Brain microvascular endothelial cell (primary cell): Measurements from ENCODE around the gene GPR155.
A peak's percentile ranks its signal among the peaks of the same experiment; 100 is the strongest.

Experiments used
- DNase-seq: peaks from one replicate; pipeline ENCODE4 v3.0.0-alpha.2; 2020
- H3K27ac ChIP-seq: fragments of 250-450 bp; sonication (Bioruptor Pico); 2 replicates; pipeline ENCODE4 v1.5.1; 2020; ENCODE audit warnings: mild to moderate bottlenecking, moderate library complexity
- H3K27me3 ChIP-seq: fragments of 250-450 bp; sonication (Bioruptor Pico); replicated peaks from 2 replicates; pipeline ENCODE4 v1.5.1; 2020; ENCODE audit warnings: mild to moderate bottlenecking
- H3K36me3 ChIP-seq: fragments of 250-450 bp; sonication (Bioruptor Pico); replicated peaks from 2 replicates; pipeline ENCODE4 v1.5.1; 2020; ENCODE audit warnings: mild to moderate bottlenecking
- H3K4me3 ChIP-seq: 2 replicates; pipeline ENCODE4 v1.5.1; 2011; ENCODE audit warnings: low read depth, mild to moderate bottlenecking, control low read depth, low read length, moderate library complexity
- in situ Hi-C: cut with HindIII; loops from 2 replicates; pipeline ENCODE4 v1.10.0; 2017; ENCODE audit warnings: low sequenced_read_pairs, low pct_ligation_motif_present
- TF ChIP-seq, protein P1 (sequence below): IDR thresholded peaks from 2 replicates; pipeline ENCODE4 v1.5.1; 2011; ENCODE audit warnings: low read depth, mild to moderate bottlenecking, moderate library complexity, low read length, control low read depth, inconsistent platforms; ENCODE audit errors: missing control alignments

The GPR155 gene, protein sequence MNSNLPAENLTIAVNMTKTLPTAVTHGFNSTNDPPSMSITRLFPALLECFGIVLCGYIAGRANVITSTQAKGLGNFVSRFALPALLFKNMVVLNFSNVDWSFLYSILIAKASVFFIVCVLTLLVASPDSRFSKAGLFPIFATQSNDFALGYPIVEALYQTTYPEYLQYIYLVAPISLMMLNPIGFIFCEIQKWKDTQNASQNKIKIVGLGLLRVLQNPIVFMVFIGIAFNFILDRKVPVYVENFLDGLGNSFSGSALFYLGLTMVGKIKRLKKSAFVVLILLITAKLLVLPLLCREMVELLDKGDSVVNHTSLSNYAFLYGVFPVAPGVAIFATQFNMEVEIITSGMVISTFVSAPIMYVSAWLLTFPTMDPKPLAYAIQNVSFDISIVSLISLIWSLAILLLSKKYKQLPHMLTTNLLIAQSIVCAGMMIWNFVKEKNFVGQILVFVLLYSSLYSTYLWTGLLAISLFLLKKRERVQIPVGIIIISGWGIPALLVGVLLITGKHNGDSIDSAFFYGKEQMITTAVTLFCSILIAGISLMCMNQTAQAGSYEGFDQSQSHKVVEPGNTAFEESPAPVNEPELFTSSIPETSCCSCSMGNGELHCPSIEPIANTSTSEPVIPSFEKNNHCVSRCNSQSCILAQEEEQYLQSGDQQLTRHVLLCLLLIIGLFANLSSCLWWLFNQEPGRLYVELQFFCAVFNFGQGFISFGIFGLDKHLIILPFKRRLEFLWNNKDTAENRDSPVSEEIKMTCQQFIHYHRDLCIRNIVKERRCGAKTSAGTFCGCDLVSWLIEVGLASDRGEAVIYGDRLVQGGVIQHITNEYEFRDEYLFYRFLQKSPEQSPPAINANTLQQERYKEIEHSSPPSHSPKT

DNA sequence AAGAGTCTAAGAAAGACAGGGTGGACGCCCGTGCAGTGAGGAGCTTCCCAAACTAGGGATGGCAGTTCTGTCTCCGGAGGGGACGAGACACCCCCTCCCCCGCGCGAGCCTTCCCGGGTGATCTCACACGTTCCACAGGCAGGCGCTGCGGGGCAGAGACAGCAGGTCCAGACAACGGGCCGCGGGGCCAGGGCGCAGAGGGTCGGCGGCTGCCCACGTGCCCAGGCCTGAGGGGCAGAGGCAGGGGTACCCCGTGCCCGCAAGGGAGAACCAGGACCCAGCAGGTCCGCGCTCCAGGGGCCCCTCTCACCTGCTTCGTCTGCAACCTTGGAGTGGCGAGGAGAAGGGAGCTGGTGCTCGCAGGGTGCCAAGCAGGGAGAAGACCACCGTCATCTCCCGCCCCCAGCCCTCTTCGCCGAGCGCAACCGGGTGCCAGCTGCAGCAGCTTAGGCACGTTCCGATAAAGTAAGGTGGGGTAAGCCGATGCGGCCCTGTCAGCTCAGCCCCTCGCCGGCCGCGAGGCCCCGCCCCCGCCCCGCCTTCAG, at the start of gene GPR155:
Gene GPR155, minus strand, starts transcription at position 467 of the 545 bp plus-strand sequence. CDS start 5,073 bp downstream, outside the sequence.
- in situ Hi-C loops, result no loop called here
- TF ChIP-seq, protein P1, sequence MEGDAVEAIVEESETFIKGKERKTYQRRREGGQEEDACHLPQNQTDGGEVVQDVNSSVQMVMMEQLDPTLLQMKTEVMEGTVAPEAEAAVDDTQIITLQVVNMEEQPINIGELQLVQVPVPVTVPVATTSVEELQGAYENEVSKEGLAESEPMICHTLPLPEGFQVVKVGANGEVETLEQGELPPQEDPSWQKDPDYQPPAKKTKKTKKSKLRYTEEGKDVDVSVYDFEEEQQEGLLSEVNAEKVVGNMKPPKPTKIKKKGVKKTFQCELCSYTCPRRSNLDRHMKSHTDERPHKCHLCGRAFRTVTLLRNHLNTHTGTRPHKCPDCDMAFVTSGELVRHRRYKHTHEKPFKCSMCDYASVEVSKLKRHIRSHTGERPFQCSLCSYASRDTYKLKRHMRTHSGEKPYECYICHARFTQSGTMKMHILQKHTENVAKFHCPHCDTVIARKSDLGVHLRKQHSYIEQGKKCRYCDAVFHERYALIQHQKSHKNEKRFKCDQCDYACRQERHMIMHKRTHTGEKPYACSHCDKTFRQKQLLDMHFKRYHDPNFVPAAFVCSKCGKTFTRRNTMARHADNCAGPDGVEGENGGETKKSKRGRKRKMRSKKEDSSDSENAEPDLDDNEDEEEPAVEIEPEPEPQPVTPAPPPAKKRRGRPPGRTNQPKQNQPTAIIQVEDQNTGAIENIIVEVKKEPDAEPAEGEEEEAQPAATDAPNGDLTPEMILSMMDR, result no peak
- DNase-seq, result peak; percentile 41

DNA sequence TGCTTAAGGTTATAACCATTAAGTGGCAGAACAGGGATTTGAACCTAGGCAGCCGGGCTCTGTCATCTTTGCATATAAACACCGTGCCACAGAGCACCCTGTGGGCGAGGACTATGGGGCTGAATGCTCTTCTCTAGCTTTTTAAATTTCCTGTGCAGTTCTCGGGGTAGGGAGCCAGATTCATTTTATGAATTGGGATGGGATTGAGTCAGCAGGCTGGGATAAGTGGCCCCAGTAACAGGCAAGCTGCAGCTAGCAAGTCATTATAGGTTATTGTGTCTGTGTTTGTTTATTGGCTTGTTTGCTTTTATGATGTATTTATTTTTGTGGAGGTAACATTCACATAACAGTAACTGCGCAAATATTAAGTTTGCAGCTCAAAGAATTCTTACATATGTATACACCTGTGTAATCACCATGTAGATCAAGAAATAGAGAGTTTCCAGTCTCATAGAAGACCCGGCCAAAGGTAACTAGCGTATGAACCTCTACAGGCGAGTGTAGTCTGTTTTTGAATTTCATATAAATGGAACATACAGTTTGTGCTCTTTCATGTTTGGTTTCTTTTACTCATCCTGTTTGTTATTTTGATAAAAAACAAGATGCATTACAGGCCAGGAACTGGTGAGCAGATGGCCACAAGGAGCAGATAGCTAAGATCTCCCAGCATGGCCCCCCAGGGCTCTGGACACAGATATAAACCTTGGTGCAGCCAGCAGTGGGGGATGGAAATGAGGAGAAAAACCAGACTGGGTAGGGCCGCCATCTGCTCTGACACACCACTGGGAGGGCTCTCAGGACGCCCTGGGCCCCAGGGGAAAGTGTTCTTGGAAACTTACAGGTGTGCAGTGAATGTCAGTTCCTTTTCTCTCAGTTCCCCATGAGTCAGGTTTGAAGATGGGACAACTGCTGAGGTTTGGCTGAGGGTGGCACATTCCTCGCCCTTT, 49.2 kb upstream of the GPR155 start:
- no peak overlapping the region for H3K4me3 ChIP-seq
- no peak for DNase-seq
- TF ChIP-seq, protein P1, result no peak
- no peak overlapping the region for H3K27ac ChIP-seq
- in situ Hi-C loops, result no loop called here
- no peaks in the 10 kb centered on the region for H3K36me3 ChIP-seq
- no peaks in the 10 kb centered on the region for H3K27me3 ChIP-seq

More for the DNA sequence above, at the start of gene GPR155:
- peak within 1 kb of the TSS; percentile 83 for H3K4me3 ChIP-seq
- H3K36me3 ChIP-seq, result no peaks in the 10 kb centered on the region
- H3K27ac ChIP-seq, result peak within 1 kb of the TSS; percentile 78
- H3K27me3 ChIP-seq, result no peaks in the 10 kb centered on the region

DNA sequence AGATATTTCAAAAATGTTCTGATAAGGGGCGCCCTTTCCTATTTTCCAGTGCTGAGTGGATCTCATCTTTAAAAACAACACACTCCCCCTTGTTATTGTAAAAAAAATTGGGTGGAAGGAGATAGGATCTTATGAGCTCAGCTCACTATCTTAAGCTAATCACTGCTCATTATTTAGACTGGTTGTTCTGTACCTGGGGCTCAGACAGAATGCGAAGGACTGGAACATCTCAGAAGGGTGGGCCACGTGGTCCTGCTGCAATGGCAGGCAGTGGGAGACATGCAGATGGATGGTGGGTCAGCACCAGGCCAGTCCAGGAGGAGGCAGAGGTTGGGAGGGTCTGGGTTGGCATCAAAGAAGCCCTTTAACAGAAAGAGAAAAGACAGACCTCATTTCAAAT, 48.3 kb upstream of the GPR155 start:
- in situ Hi-C loops, result no loop called here
- Histone ChIP-seq H3K4me3 (no peak overlapping the region), H3K27ac (no peak overlapping the region), H3K27me3 (no peaks in the 10 kb centered on the region), H3K36me3 (no peaks in the 10 kb centered on the region)
- TF ChIP-seq, protein P1, result no peak
- DNase-seq, result no peak

DNA sequence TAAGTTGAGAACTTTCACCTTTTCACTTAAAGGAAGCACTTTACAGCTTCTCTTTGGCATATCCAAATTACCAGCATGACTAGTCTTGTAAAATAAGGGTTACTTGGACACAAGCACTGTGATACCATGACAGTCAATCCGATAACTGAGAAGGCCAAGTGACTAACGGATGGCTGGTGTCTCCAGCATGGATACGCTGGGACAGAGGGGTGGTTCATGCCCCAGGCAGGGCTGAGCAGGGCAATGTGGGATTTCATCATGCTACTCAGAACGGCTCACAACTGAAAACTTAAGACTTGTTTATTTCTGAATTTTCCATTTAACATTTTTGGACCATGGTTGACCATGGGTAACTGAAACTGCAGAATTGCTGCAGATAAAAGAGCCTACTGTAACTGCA, 43.1 kb upstream of the GPR155 start:
- H3K36me3 ChIP-seq, result no peaks in the 10 kb centered on the region
- no peak for DNase-seq
- in situ Hi-C loops, result no loop called here
- H3K4me3 ChIP-seq, result no peak overlapping the region
- no peaks in the 10 kb centered on the region for H3K27me3 ChIP-seq
- TF ChIP-seq, protein P1, result no peak
- H3K27ac ChIP-seq, result no peak overlapping the region

DNA sequence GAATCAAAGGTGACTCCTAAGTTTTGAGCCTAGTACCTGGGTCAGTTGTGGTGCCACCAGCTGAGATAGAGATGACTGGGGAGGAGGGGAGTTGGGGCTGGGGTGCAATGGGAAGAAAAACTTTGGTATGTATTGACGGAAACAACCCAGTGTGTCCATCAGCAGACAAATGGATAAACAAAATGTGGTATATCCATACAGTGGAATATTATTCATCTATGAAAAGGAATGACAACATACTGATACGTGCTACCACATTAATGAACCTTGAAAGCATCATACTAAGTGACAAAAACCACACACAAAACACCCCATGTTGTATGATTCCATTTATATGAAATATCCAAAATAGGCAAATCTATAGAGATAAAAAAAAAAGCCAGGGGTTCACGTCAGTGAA, 41.1 kb upstream of the GPR155 start:
- no peak for DNase-seq
- TF ChIP-seq, protein P1, result no peak
- Histone ChIP-seq H3K27me3 (no peaks in the 10 kb centered on the region), H3K36me3 (no peaks in the 10 kb centered on the region), H3K27ac (no peak overlapping the region), H3K4me3 (no peak overlapping the region)
- in situ Hi-C loops, result no loop called here
